SU-DHL-6 (cell line): Measurements from ENCODE around the gene SH3BGRL3.

ENCODE experiments used
- CTCF ChIP-seq: fragments of 200-600 bp; sonication (generic); IDR thresholded peaks from one replicate; pipeline ENCODE4 v1.5.1; 2017; ENCODE audit warnings: antibody characterized with exemption, mild to moderate bottlenecking, low read length, moderate library complexity; ENCODE audit not compliant: insufficient read depth, poor library complexity, severe bottlenecking
- EZH2phosphoT487 ChIP-seq: fragments of 200-600 bp; sonication (generic), shearing (Covaris generic); conservative IDR thresholded peaks from 2 replicates; pipeline ENCODE4 v1.6.1; 2018; ENCODE audit warnings: mild to moderate bottlenecking, antibody characterized with exemption, low read length, moderate library complexity, mixed read lengths

GRCh38 chr1:26290122-26290881, 10.4 kb downstream of the SH3BGRL3 start:
- TF ChIP-seq CTCF (no peak), EZH2phosphoT487 (no peak)
